SW 1271 (cell line): ENCODE measurements around the gene MAPKAPK2.
"Not testable (repeated sequence)": the region's sequence is repeated elsewhere in the genome, so short reads cannot be mapped to it uniquely, and the experiment has no call there.

Experiments used
- DNase-seq, 2 experiments: peaks; one replicate each; lab custom pipeline; 2025; lab: John Stamatoyannopoulos, UW

The MAPKAPK2 gene

GRCh38 chr1:206744683-206745082 is 60.0 kb downstream of the MAPKAPK2 start:
- no peak for DNase-seq

GRCh38 chr1:206745301-206745700 is 60.6 kb downstream of the MAPKAPK2 start:
- no peak for DNase-seq

DNA sequence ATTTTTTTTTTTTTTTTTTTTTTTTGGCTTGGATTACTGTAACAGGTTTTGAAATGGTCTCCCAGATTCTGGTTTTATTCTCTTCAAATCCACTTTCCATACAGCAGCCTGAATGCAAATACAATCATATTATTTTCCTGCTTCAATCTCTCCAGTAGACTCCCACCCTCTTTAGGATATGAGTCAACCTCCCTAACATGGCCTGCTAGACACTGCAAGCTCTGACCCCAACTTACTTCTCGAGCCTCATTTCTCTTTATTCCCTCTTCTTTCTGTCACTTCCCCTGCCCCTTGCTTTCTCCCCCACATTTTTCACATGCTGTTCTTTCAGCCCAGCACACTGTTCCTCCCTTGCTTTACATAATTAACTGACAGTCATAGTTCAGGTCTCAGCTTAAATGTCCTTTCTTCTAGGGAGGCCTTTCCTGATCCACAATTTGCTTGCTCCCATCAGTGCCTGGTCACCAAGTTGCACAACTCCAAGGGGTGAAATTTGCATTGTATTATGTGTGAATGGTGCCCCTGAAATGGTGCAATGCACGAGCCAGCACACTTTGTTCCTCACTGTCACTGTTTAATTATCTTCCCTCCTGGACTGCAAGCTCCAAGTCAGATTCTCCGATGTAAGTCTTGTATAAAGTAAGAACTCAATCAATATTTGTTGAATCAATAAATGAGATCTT is 63.8 kb downstream of the MAPKAPK2 start:
- no peak for DNase-seq

DNA sequence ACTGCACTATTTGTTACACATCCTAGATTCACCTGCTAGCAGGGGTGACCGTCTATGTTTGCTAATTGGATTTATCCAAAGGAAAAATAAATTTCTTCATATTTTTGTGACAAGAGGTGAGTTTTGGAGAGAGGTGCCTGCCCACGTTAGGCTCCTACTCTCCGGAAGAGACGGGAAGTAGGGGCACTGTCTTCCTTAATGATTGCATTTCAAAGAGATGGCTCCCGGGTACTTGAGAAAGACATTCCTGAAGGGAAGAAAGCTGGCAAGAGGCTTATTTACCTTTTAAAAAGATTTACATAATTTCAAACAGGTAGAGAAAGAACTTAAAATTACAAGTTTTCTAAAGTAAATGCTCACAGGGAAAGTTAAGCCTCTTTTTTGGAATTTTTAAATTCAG is 67.2 kb downstream of the MAPKAPK2 start:
- no peak for DNase-seq

DNA sequence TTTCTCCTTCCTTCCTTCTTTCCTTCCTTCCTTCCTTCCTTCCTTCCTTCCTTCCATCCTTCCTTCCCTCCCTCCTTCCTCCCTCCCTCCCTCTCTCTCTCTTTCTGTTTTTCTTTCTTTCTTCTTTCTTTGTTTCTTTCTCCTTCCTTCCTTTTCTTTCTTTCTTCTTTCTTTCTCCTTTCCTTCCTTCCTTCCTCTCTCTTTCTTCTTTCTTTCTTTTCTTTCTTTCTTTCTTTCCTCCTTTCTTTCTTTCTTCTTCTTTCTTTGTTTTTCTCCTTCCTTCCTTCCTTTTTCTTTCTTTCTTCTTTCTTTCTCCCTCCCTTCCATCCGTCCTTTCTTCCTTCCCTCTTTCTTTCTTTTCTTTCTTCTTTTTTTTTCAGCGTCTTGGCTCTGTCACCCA is 67.8 kb downstream of the MAPKAPK2 start:
- no peak for DNase-seq

DNA sequence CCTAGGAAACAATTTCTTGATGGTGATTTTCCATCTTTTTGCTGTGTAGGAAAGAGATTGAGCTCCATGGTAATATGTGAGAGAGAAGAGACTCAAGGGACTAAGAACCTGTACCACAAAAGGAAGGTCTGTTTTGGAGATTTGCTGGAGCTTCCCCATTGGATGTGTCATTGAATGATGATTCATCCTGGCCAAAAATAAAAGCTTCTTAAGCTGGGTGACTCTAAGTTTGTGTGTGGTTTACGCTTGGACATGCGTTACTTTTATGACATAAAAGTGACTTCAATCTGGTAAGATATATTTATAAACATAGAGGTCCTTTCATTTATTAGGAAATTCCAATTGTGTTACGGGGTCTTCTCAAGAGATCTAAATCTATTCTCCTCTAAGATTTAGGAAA is 68.4 kb downstream of the MAPKAPK2 start:
- DNase-seq, result no peak

- no peak for DNase-seq
These were observed 69.3 kb downstream of the MAPKAPK2 start for GRCh38 chr1:206754011-206754410.

GRCh38 chr1:206757524-206758266 is 73.0 kb downstream of the MAPKAPK2 start:
- DNase-seq, result no peak

GRCh38 chr1:206760590-206760989 is 75.9 kb downstream of the MAPKAPK2 start:
- no peak for DNase-seq

GRCh38 chr1:206761159-206761768 is 76.6 kb downstream of the MAPKAPK2 start:
- DNase-seq, result no peak

DNA sequence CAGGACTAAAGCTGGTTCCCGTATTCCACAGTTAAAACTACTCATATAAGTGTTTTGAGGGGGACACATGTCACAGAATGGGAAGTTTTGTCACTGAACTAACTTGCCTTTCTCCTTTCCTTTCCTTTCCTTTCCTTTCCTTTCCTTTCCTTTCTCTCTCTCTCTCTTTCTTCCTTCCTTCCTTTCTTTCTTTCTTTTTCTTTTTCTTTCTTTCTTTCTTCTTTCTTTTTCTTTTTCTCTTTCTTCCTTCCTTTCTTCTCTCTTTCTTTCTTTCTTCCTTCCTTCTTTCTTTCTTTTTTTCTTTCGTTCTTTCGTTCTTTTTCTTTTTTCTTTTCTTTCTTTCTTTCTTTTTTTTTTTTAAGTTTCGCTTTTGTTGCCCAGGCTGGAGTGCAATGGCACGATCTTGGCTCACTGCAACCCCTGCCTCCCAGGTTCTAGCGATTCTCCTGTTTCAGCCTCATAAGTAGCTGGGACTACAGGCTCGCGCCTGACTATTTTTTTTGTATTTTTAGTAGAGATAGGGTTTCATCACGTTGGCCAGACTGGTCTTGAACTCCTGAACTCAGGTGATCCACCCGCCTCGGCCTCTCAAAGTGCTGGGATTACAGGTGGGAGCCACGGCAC is 78.1 kb downstream of the MAPKAPK2 start:
- not testable (repeated sequence) for DNase-seq

GRCh38 chr1:206765771-206766170 is 81.1 kb downstream of the MAPKAPK2 start:
- DNase-seq, result not testable (repeated sequence)

- no peak for DNase-seq
These were observed 81.6 kb downstream of the MAPKAPK2 start for GRCh38 chr1:206766251-206766856.

GRCh38 chr1:206768472-206769303 is 84.0 kb downstream of the MAPKAPK2 start:
- no peak for DNase-seq

DNA sequence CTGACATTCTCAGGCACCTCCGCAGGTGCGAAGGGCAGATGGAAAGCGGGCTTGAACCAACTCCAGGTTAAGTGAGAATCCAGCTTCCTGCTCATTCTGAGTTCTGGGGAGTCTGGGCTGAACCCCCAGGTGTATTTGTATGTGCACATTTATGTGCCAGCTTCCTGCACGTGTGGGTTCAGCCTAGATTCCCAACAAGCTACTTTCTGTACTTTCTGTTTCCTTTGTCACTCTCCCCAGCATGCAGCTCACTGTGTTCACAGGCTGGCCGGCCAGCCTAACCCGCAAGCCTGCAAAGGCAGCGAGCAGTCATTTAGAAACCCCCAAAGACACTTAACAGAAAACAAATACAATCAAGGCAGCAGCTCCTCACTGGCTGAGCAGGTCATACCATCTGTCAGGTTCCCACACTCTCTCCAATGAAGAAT is 84.6 kb downstream of the MAPKAPK2 start:
- DNase-seq, result no peak

DNA sequence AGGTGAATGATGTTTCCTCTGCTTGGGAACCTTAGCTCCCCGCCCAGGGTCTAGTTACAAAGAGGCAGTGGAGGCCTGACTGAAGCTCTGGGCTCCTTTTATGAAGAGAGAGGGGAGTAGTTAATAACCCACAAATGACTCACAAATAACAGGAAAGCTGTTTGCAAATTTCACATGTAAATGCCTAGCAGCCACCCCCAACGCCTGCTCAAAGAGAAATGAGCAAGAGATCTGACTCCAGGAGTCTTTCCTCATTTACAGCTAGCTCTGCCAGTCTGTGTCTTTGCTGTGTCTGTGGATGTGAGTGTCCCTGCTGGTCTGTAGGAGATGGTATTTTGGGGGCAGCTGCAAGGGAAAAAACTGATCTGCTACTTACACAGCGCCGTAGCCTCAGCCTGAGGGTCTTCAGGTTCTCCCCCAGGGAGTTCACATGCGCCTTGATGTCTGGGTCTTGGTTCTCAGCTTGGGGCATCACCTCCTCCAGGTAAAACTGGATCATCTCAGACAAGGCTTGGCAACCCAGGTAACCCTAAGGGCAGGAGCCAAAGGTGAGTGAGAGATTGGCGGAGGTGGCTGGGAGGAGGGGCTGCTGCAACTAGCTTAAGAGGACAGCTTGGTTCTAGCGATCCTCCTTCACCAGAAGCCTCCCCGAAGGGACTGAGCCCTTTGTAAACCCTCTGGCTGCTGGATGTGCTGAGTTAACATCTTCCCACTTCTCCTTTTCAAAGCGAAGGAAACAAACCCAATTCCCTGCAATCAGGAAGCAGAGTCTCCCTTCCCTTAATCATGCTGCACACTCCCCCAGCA is 86.0 kb downstream of the MAPKAPK2 start, which contains the start of gene IL19:
IL19 (plus strand) TSS at position 243 of the 807 bp plus-strand sequence. CDS start 65,890 bp downstream, outside the sequence.
- DNase-seq, result no peak

DNA sequence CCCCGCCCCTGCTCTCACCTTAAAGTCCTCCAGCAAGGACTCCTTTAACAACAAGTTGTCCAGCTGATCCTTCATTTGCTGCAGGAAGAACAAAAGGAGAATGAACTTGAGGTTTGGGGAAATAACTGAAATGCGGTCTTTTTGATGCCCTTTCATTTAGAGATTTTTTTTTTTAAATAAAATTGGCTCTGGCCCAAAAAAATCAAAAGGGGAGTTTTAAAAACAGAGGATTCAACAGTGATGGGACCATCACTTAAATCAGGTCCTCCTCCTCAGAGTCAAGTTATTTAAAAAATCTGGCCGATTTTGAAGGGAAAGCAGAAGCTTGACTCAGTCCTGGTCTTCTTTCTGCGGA is 86.6 kb downstream of the MAPKAPK2 start:
- DNase-seq, result no peak

DNA sequence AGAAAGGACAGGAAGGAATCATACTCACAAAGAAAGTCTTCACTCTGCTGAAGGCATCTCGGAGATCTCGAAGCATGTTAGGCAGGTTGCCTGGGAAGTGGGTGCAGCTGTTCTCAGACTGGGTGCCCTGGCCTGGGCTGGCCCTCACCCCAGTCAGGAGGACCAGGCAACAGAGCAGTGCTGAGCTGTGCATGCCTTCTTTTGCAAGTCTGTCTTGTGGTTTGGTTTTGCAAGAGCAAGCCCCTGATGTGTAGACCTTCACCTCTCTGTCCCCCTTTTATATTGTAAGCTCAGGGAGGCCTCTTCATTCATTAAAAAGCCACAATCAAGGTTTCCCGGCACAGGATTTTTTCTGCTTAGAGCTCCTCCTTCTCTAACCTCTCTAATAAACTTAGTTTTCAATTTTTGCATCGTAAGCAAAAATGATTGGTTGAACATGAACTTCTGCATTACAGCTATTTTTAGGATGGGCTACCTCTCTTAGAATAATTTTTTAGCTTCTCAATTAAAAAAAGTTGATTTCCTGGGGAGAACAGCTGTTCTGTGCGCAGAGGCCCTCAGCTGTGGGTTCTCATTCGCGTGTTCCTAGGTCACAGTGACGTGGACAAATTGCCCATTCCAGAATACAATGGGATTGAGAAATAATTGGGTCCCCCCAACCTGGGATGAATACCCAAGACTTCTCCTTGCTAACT is 87.7 kb downstream of the MAPKAPK2 start, which contains the start of gene IL10:
IL10 (minus strand) TSS at position 252 of the 695 bp plus-strand sequence; CDS start at position 193, 59 bp downstream.
- no peak for DNase-seq

DNA sequence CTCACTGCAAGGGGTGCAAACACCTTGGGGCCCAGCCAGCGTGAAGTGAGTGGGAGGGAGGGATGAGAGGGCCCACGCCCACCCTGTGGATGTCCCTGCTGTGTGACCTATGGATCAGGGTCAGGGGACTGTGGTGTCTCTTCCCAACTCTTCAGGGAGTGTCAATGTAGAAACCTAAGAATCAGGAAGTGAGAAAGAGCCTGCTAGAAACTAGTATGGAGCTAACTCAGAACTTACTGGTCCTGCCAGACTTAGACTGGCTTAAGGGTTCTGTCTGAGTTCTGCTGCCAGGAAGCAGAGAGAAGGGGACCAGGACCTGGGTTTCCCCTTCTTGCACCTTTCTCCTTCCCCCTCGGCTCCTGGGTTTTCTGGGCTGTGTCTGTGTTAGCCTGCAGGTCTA is 89.4 kb downstream of the MAPKAPK2 start:
- no peak for DNase-seq

DNA sequence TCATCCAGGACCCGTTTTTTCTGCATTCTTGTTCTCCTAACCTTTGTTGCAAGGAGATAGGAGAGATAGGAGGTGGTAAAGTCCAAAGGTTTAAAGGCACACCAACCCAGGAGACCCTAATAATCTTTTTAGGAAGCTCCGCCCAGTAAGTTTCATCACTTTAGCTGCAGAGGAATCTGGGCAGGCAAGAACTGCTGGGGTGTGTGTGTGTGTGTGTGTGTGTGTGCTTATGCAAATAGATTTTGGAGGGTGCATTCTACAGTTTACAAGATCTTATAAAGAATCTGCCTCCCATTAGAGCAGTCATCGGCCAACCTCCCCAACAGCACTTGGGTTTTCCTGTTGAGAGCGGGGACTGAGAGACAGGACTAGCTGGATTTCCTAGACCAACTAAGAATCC is 91.5 kb downstream of the MAPKAPK2 start:
- DNase-seq, result no peak
